MV-4-11 (cell line): Measurements from ENCODE around the gene PDHX.
"Not testable (repeated sequence)": the region's sequence is repeated elsewhere in the genome, so short reads cannot be mapped to it uniquely, and the experiment has no call there.

Source experiments
- DNase-seq: peaks from one replicate; lab custom pipeline; 2025; lab: John Stamatoyannopoulos, UW

PDHX gene

GRCh38 chr11:34910817-34911216, 5.6 kb upstream of the PDHX start:
- no peak for DNase-seq

- DNase-seq: no peak
These were observed 4.7 kb upstream of the PDHX start for GRCh38 chr11:34911676-34912075.

GRCh38 chr11:34913556-34913955, 2.9 kb upstream of the PDHX start:
- DNase-seq: not testable (repeated sequence)

GRCh38 chr11:34915136-34916014, 1.0 kb upstream of the PDHX start:
- peak; percentile 36 for DNase-seq

GRCh38 chr11:34916843-34917770, 689 bp downstream of the PDHX start:
- DNase-seq: no peak

- DNase-seq: no peak
These were observed 4.7 kb downstream of the PDHX start for GRCh38 chr11:34921156-34921555.

- DNase-seq: no peak
These were observed 8.3 kb downstream of the PDHX start for GRCh38 chr11:34924714-34925113.

GRCh38 chr11:34926101-34926830, 9.8 kb downstream of the PDHX start:
- DNase-seq: peak; percentile 49

GRCh38 chr11:34926831-34927132, 10.4 kb downstream of the PDHX start:
- DNase-seq: no peak

- DNase-seq: no peak
These were observed 12.0 kb downstream of the PDHX start for GRCh38 chr11:34928268-34928959.

GRCh38 chr11:34928960-34929680, 12.7 kb downstream of the PDHX start:
- no peak for DNase-seq

- no peak for DNase-seq
These were observed 13.7 kb downstream of the PDHX start for GRCh38 chr11:34929794-34930763.

GRCh38 chr11:34936945-34937629, 20.7 kb downstream of the PDHX start:
- DNase-seq: no peak

- DNase-seq: no peak
These were observed 22.2 kb downstream of the PDHX start for GRCh38 chr11:34938611-34939010.

GRCh38 chr11:34940026-34940677, 23.7 kb downstream of the PDHX start:
- no peak for DNase-seq

- DNase-seq: no peak
These were observed 25.3 kb downstream of the PDHX start for GRCh38 chr11:34941688-34942087.

- no peak for DNase-seq
These were observed 28.3 kb downstream of the PDHX start for GRCh38 chr11:34944692-34945091.

- DNase-seq: no peak
These were observed 32.3 kb downstream of the PDHX start for GRCh38 chr11:34948696-34949095.

GRCh38 chr11:34953955-34954354, 37.5 kb downstream of the PDHX start:
- DNase-seq: no peak
